Kidney (tissue), 14 donors: Measurements from ENCODE around the gene HECTD4. TPM values are rescaled to one million over a fixed set of nuclear protein-coding genes. Genes with fewer than 3 reads are reported as not detected.
A peak's percentile ranks its signal among the peaks of the same experiment; 100 is the strongest.
"Not testable (repeated sequence)": the region's sequence is repeated elsewhere in the genome, so short reads cannot be mapped to it uniquely, and the experiment has no call there.

Experiments used
- DNase-seq, 5 donors: peaks; one replicate each; pipeline ENCODE4 v3.0.0-alpha.2; 2013 to 2020
- FAIRE-seq: peaks from 2 replicates; lab custom pipeline; 2012; peaks lifted over from hg19 to GRCh38; lab: Jason Lieb, UNC
- H3K27ac ChIP-seq, 2 donors: one replicate each; pipeline ENCODE4 v1.7.0; 2013; ENCODE audit warnings: low read depth in 2 of 2, low read length in 2 of 2, inconsistent platforms in 1 of 2
- H3K27me3 ChIP-seq: one replicate; pipeline ENCODE4 v1.7.1; 2013; ENCODE audit warnings: low read length, inconsistent platforms; ENCODE audit not compliant: control insufficient read depth, insufficient read depth
- H3K36me3 ChIP-seq, 3 donors: one replicate each; pipeline versions ENCODE4 v1.7.0 to v1.7.1; 2013; ENCODE audit warnings: low read length in 3 of 3, control low read depth in 1 of 3, inconsistent platforms in 1 of 3; ENCODE audit not compliant: insufficient read depth in 3 of 3, control insufficient read depth in 2 of 3
- H3K4me1 ChIP-seq, 3 donors: one replicate each; pipeline versions ENCODE4 v1.7.0 to v1.7.1; 2013; ENCODE audit warnings: low read length in 3 of 3, inconsistent platforms in 1 of 3, low read depth in 1 of 3; ENCODE audit not compliant: control insufficient read depth in 2 of 3, insufficient read depth in 2 of 3
- H3K4me3 ChIP-seq, 3 donors: one replicate each; pipeline versions ENCODE4 v1.7.0 to v1.8.1; 2013; ENCODE audit warnings: low read length in 3 of 3, control low read depth in 1 of 3, inconsistent platforms in 1 of 3
- H3K9ac ChIP-seq, 3 donors: one replicate each; pipeline versions ENCODE4 v1.7.0 to v1.7.1; 2013; ENCODE audit warnings: low read length in 3 of 3, control low read depth in 1 of 3, inconsistent platforms in 1 of 3
- H3K9me3 ChIP-seq, 3 donors: one replicate each; pipeline versions ENCODE4 v1.7.0 to v1.7.1; 2013; ENCODE audit warnings: low read length in 3 of 3, control low read depth in 1 of 3, inconsistent platforms in 1 of 3; ENCODE audit not compliant: control insufficient read depth in 2 of 3, insufficient read depth in 1 of 3
- CTCF ChIP-seq: IDR thresholded peaks from 3 replicates; pipeline ENCODE4 v1.5.1; 2012; ENCODE audit warnings: mild to moderate bottlenecking, moderate library complexity, borderline replicate concordance; ENCODE audit not compliant: insufficient read depth; ENCODE audit errors: extremely low read depth
- intact Hi-C: fragments of 100-400 bp; cut with DNase I; formaldehyde crosslinking; loops from one replicate; pipeline ENCODE4 v1.11.1; 2022
- polyA plus RNA-seq: library from polyadenylated mRNA; stranded (reverse); fragments of 350-450 nt; fragmentation: Illumina TruSeq; extraction: RNeasy Lipid Tissue Mini Kit (QIAGEN cat#74804); gene quantifications from one replicate; pipeline ENCODE4 v1.2.3, GENCODE V29; 2014; ENCODE audit warnings: low read depth, low replicate concordance; ENCODE audit not compliant: insufficient read depth
- total RNA-seq: library from RNA; stranded (reverse); fragmentation: NEBNext Ultra II Directional; extraction: Animal tissue kit (Norgen Biotek cat#: 25700); gene quantifications from one replicate; pipeline ENCODE4 v1.2.1, GENCODE V29; 2021
- donor health status: control.
- donor health status: control.
- donor health status: control.
- donor health status: control.
- donor health status: control.
- donor health status: DM: yes; HTN: yes; CAD: no.
- donor health status: Normal renal cell carcinoma (clear cell type).

HECTD4 gene
- total and polyA plus RNA-seq, 2 donors from 2014 or later = 15.6 to 53.1 TPM

DNA sequence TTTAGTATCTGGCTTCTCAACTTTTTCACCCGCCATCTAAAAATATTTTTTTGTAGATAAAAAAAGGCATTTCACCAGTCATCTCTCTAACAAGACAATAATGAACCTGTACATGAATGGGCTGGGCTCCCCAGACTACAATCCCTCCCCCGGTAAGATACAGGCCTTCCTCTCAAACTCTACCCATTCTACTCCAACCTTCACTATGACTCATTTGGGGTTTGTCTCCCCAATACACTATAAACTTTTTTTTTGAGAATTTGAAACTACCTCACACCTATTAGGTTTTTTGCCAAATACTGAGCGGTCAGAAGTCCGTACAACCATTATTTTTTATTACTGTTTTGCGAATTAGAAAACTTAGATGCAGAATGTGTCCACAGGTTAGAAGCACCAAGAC, 26.4 kb upstream of the HECTD4 start:
- no peak for DNase-seq
- Histone ChIP-seq H3K9ac (peak overlapping the region; percentile 85 to 99 (median 98)), H3K9me3 (no peaks in the 10 kb centered on the region), H3K4me3 (peak overlapping the region; percentile 82 to 97 (median 93)), H3K36me3 (peaks cover 9 to 34% (median 20%) of the 10 kb centered on the region in 3 donors), H3K4me1 (peaks cover 0 to 11% (median 5%) of the 10 kb centered on the region in 3 donors), H3K27ac (peak overlapping the region; percentile 85 to 93), H3K27me3 (no peaks in the 10 kb centered on the region)
- no peak for FAIRE-seq
- TF ChIP-seq CTCF = no peak
- intact Hi-C loops = no loop called here

GRCh38 chr12:112407683-112408082, 25.5 kb upstream of the HECTD4 start:
- FAIRE-seq, H3K4me3 ChIP-seq, intact Hi-C loops, H3K27me3 ChIP-seq, H3K9me3 ChIP-seq, H3K27ac ChIP-seq, DNase-seq: not testable (repeated sequence)
- Histone ChIP-seq H3K4me1 (peaks cover 0 to 11% (median 5%) of the 10 kb centered on the region in 3 donors), H3K9ac (peak overlapping the region in 1 of 3 donors; percentile 85), H3K36me3 (peaks cover 9 to 34% (median 20%) of the 10 kb centered on the region in 3 donors)

GRCh38 chr12:112406519-112407488, 24.6 kb upstream of the HECTD4 start:
- Histone ChIP-seq H3K9me3 (no peaks in the 10 kb centered on the region), H3K4me3 (no peak overlapping the region), H3K36me3 (peaks cover 9 to 34% (median 20%) of the 10 kb centered on the region in 3 donors), H3K4me1 (peaks cover 0 to 11% (median 5%) of the 10 kb centered on the region in 3 donors), H3K9ac (no peak overlapping the region), H3K27me3 (no peaks in the 10 kb centered on the region), H3K27ac (no peak overlapping the region)
- FAIRE-seq (no peak), DNase-seq (no peak)
- no peak for TF ChIP-seq CTCF
- intact Hi-C loops = no loop called here

- FAIRE-seq (no peak), DNase-seq (no peak)
- TF ChIP-seq CTCF = no peak
- H3K27me3 ChIP-seq = no peaks in the 10 kb centered on the region
- H3K4me1 ChIP-seq = no peaks in the 10 kb centered on the region
- H3K4me3 ChIP-seq = no peak overlapping the region
- H3K9me3 ChIP-seq = no peaks in the 10 kb centered on the region
- no peak overlapping the region for H3K27ac ChIP-seq
- intact Hi-C loops = no loop called here
- peaks cover 5 to 28% (median 15%) of the 10 kb centered on the region in 3 donors for H3K36me3 ChIP-seq
- no peak overlapping the region for H3K9ac ChIP-seq
Observed at GRCh38 chr12:112401903-112402498, 19.8 kb upstream of the HECTD4 start.
